HepG2 (cell line): ENCODE data around the gene SCARF1. TPM values are rescaled to one million over a fixed set of nuclear protein-coding genes. Genes with fewer than 3 reads are reported as not detected.
A peak's percentile ranks its signal among the peaks of the same experiment; 100 is the strongest.

ENCODE experiments used
- ATAC-seq: fragments of 200-7000 bp; cut with Tn5 transposase; 3 replicates; pipeline ENCODE4 v1.9.1; 2020; ENCODE audit warnings: mild to moderate bottlenecking, moderate library complexity
- BruUV-seq: library from RNA; stranded (reverse); fragments of 400-500 nt; replicated peaks from 2 replicates; lab custom pipeline; 2021; lab: Mats Ljungman, UMichigan
- CTCF ChIA-PET: fragments of 300-600 bp; formaldehyde crosslinking; extraction: SDS; loops from one replicate; lab custom pipeline; 2021; ENCODE audit warnings: low total read pairs, inconsistent platforms, low intra/inter-chr PET ratio; lab: Yijun Ruan, JAX
- POLR2A ChIA-PET: fragments of 350-600 bp; sonication (Branson Sonifier 250); formaldehyde crosslinking; loops from one replicate; lab custom pipeline; 2020; ENCODE audit warnings: antibody characterized with exemption, inconsistent platforms; lab: Yijun Ruan, JAX
- DNase-seq: peaks from one replicate; pipeline ENCODE4 v3.0.0-alpha.2; 2015; ENCODE audit warnings: low spot score
- FAIRE-seq: peaks from 3 replicates; lab custom pipeline; 2011; peaks lifted over from hg19 to GRCh38; lab: Jason Lieb, UNC
- H2AFZ ChIP-seq: one replicate; pipeline ENCODE4 v1.6.1; 2011; ENCODE audit warnings: low read length, inconsistent platforms
- H3K27ac ChIP-seq: fragments of 300-600 bp; 3 replicates; pipeline ENCODE4 v1.8.0; 2011; ENCODE audit warnings: mixed run types, mild to moderate bottlenecking, mixed read lengths, low read length, inconsistent platforms; ENCODE audit not compliant: insufficient read depth; ENCODE audit errors: extremely low read length
- H3K27me3 ChIP-seq, 2 experiments: fragments of 200-600 bp in 1 of 2; 2 replicates in 1 of 2; 3 replicates in 1 of 2; pipeline versions ENCODE4 v1.6.0 to v1.8.0; 2011; ENCODE audit warnings: low read length in 2 of 2, mild to moderate bottlenecking in 2 of 2, moderate library complexity in 2 of 2, inconsistent platforms in 1 of 2; ENCODE audit not compliant: insufficient read depth in 2 of 2, control insufficient read depth in 1 of 2
- H3K36me3 ChIP-seq, 2 experiments: fragments of 200-600 bp in 1 of 2; replicated peaks in 1 of 2; 2 replicates in 1 of 2; 3 replicates in 1 of 2; pipeline versions ENCODE4 v1.5.1 to v1.8.0; 2011; ENCODE audit warnings: low read length in 2 of 2, inconsistent platforms in 1 of 2; ENCODE audit not compliant: insufficient read depth in 2 of 2, control insufficient read depth in 1 of 2
- H3K4me1 ChIP-seq: 2 replicates; pipeline ENCODE4 v1.5.1; 2012; ENCODE audit warnings: low read length, inconsistent platforms; ENCODE audit not compliant: insufficient read depth
- H3K4me2 ChIP-seq: 2 replicates; pipeline ENCODE4 v1.6.0; 2011; ENCODE audit warnings: low read depth, low read length, inconsistent platforms
- H3K4me3 ChIP-seq, 3 experiments: fragments of 200-600 bp in 1 of 3; sonication (generic), shearing (Covaris generic) in 1 of 3; replicated peaks in 1 of 3; 2 replicates each; pipeline ENCODE4 v1.5.1; 2011 to 2016; ENCODE audit warnings: low read length in 3 of 3, inconsistent platforms in 2 of 3, low read depth in 2 of 3, mild to moderate bottlenecking in 2 of 3, control low read depth in 1 of 3, mixed read lengths in 1 of 3; ENCODE audit not compliant: insufficient read depth in 1 of 3
- H3K79me2 ChIP-seq: one replicate; pipeline ENCODE4 v1.6.1; 2011; ENCODE audit warnings: low read length, inconsistent platforms; ENCODE audit not compliant: insufficient read depth
- H3K9ac ChIP-seq: 2 replicates; pipeline ENCODE4 v1.6.0; 2011; ENCODE audit warnings: mild to moderate bottlenecking, low read depth, low read length, inconsistent platforms; ENCODE audit not compliant: insufficient read depth
- H3K9me3 ChIP-seq: 2 replicates; pipeline ENCODE4 v1.5.1; 2012; ENCODE audit warnings: mild to moderate bottlenecking, low read length
- H4K20me1 ChIP-seq: 2 replicates; pipeline ENCODE4 v1.6.0; 2011; ENCODE audit warnings: inconsistent platforms, mild to moderate bottlenecking, low read length, moderate library complexity; ENCODE audit not compliant: insufficient read depth
- ZNF543 ChIP-seq: sonication (generic); formaldehyde crosslinking; IDR thresholded peaks from 2 replicates; pipeline ENCODE4 v1.4.0; 2020; ENCODE audit warnings: mild to moderate bottlenecking, missing genetic modification reagents
- ZNF629 ChIP-seq: sonication (generic); formaldehyde crosslinking; conservative IDR thresholded peaks from 2 replicates; pipeline ENCODE4 v1.5.0; 2020; ENCODE audit warnings: missing genetic modification reagents
- WGBS: methylation state at CpG from one replicate; pipeline ENCODE4 v1.1.6; 2017; ENCODE audit warnings: low lambda C conversion rate; 5-methylcytosine and 5-hydroxymethylcytosine counted together
- in situ Hi-C: cut with HindIII; loops from 2 replicates; pipeline ENCODE4 v1.10.0; 2017; ENCODE audit warnings: low pct_unique_long_range_greater_than_20kb; ENCODE audit not compliant: extremely low pct_ligation_motif_present
- intact Hi-C: fragments of 100-400 bp; cut with micrococcal nuclease; formaldehyde crosslinking; loops from one replicate; pipeline ENCODE4 v1.10.0; 2022; ENCODE audit not compliant: unreplicated experiment
- polyA plus RNA-seq, 8 experiments: library from polyadenylated mRNA; depleted of rRNA in 3 of 8; stranded (reverse) in 7 of 8; unstranded in 1 of 8; fragments of >200 nt; fragmentation: Illumina TruSeq in 4 of 8; extraction: Trizol in 4 of 8; gene quantifications; 2 replicates each; pipeline versions ENCODE4 v1.2.1 to v1.2.3, GENCODE V29; 2011 to 2016; ENCODE audit warnings: low read depth in 4 of 8, missing spikeins in 1 of 8, mixed read lengths in 1 of 8; ENCODE audit not compliant: insufficient read depth in 1 of 8
- small RNA-seq, 3 experiments: library from RNA; depleted of rRNA; stranded (forward); fragments of <200 nt; gene quantifications; one replicate each; pipeline ENCODE3, GENCODE V24; 2012; ENCODE audit warnings: low read depth in 2 of 3, low replicate concordance in 1 of 3; ENCODE audit not compliant: insufficient read length in 3 of 3, insufficient read depth in 2 of 3
- total RNA-seq, 5 experiments: library from RNA; depleted of rRNA; stranded (reverse); fragments of >200 nt; fragmentation: Illumina TruSeq; extraction: Trizol; gene quantifications; 2 replicates each; pipeline ENCODE4 v1.2.3, GENCODE V29; 2016; ENCODE audit warnings: low read depth in 1 of 5

Gene SCARF1
- total and polyA plus RNA-seq, 2 of the 13 experiments (the other 11 are each of a cell fraction or from before 2014, with no cell fraction given) = 0.24 to 0.71 TPM

GRCh38 chr17:1584167-1584566, 61.4 kb downstream of the SCARF1 start:
- no peak for FAIRE-seq
- H3K27ac ChIP-seq = no peak overlapping the region
- H3K9ac ChIP-seq = no peak overlapping the region
- H3K9me3 ChIP-seq = no peaks in the 10 kb centered on the region
- H2AFZ ChIP-seq = no peak overlapping the region
- no peaks in the 10 kb centered on the region for H3K79me2 ChIP-seq
- no peak overlapping the region for H3K4me3 ChIP-seq
- no peaks in the 10 kb centered on the region for H4K20me1 ChIP-seq
- no TSS peak for BruUV-seq
- in situ Hi-C loops = no loop called here
- TF ChIP-seq ZNF629 = peak; percentile 84
- TF ChIP-seq ZNF543 (CRISPR knock-in tag) = no peak
- TF ChIP-seq, all 625 proteins: peak for 1
- no peak for ATAC-seq
- ChIA-PET POLR2A (no interaction called here), CTCF (no interaction called here)
- no peaks in the 10 kb centered on the region for H3K27me3 ChIP-seq
- DNase-seq = no peak
- WGBS = 92% methylated on average over 13 of the region's 14 CpGs
- H3K36me3 ChIP-seq = peaks cover 0 to 1% of the 10 kb centered on the region in 2 experiments; a peak in 2 of 5 replicates
- peaks cover 54% of the 10 kb centered on the region for H3K4me1 ChIP-seq
- no peak overlapping the region for H3K4me2 ChIP-seq
- intact Hi-C loops = no loop called here

Small RNA genes within 50 kb of the gene (small RNA-seq; reads per million reads assigned to genes)
- 0 reads per million in 3 experiments for gene RN7SL105P

Other genes starting within 250 kb of the SCARF1 start
- 256 and 504 TPM in 2 replicates for gene YWHAE, start 245.5 kb downstream of the SCARF1 start, total RNA-seq (2016; rRNA removed; fragmentation: Illumina TruSeq; extraction: Trizol)
- 249 and 335 TPM in 2 replicates for gene YWHAE, start 245.5 kb downstream of the SCARF1 start, polyA plus RNA-seq (2011; rRNA removed)
- 54.2 and 66.2 TPM in 2 replicates for gene CRK, start 189.5 kb downstream of the SCARF1 start, total RNA-seq (2016; rRNA removed; fragmentation: Illumina TruSeq; extraction: Trizol)
- 42.3 and 47.4 TPM in 2 replicates for gene CRK, start 189.5 kb downstream of the SCARF1 start, polyA plus RNA-seq (2011; rRNA removed)
- gene MYO1C, start 153.0 kb downstream of the SCARF1 start, total RNA-seq (2016; rRNA removed; fragmentation: Illumina TruSeq; extraction: Trizol) = 22.7 and 27.9 TPM in 2 replicates
- 40.8 and 59.8 TPM in 2 replicates for gene MYO1C, start 153.0 kb downstream of the SCARF1 start, polyA plus RNA-seq (2011; rRNA removed)
- 4.3 and 4.8 TPM in 2 replicates for gene INPP5K, start 129.1 kb downstream of the SCARF1 start, total RNA-seq (2016; rRNA removed; fragmentation: Illumina TruSeq; extraction: Trizol)
- 9.3 and 9.6 TPM in 2 replicates for gene INPP5K, start 129.1 kb downstream of the SCARF1 start, polyA plus RNA-seq (2011; rRNA removed)
- 14.3 and 15.5 TPM in 2 replicates for gene PITPNA, start 82.9 kb downstream of the SCARF1 start, total RNA-seq (2016; rRNA removed; fragmentation: Illumina TruSeq; extraction: Trizol)
- gene PITPNA, start 82.9 kb downstream of the SCARF1 start, polyA plus RNA-seq (2011; rRNA removed) = 20.7 and 23.7 TPM in 2 replicates
- 3.3 and 7.3 TPM in 2 replicates for gene SLC43A2, start 16.9 kb downstream of the SCARF1 start, total RNA-seq (2016; rRNA removed; fragmentation: Illumina TruSeq; extraction: Trizol)
- 20.0 and 26.7 TPM in 2 replicates for gene SLC43A2, start 16.9 kb downstream of the SCARF1 start, polyA plus RNA-seq (2011; rRNA removed)
- 4.7 and 6.6 TPM in 2 replicates for gene RILP, start 4.1 kb upstream of the SCARF1 start, total RNA-seq (2016; rRNA removed; fragmentation: Illumina TruSeq; extraction: Trizol)
- 8.1 and 9.4 TPM in 2 replicates for gene RILP, start 4.1 kb upstream of the SCARF1 start, polyA plus RNA-seq (2011; rRNA removed)
- gene PRPF8, start 39.1 kb upstream of the SCARF1 start, total RNA-seq (2016; rRNA removed; fragmentation: Illumina TruSeq; extraction: Trizol) = 112 and 318 TPM in 2 replicates
- 179 and 195 TPM in 2 replicates for gene PRPF8, start 39.1 kb upstream of the SCARF1 start, polyA plus RNA-seq (2011; rRNA removed)
- gene TLCD2, start 64.6 kb upstream of the SCARF1 start, total RNA-seq (2016; rRNA removed; fragmentation: Illumina TruSeq; extraction: Trizol) = 0.84 and 1.1 TPM in 2 replicates
- 0.90 and 1.2 TPM in 2 replicates for gene TLCD2, start 64.6 kb upstream of the SCARF1 start, polyA plus RNA-seq (2011; rRNA removed)
- 12.5 and 16.7 TPM in 2 replicates for gene WDR81, start 79.0 kb upstream of the SCARF1 start, total RNA-seq (2016; rRNA removed; fragmentation: Illumina TruSeq; extraction: Trizol)
- 9.1 and 15.1 TPM in 2 replicates for gene WDR81, start 79.0 kb upstream of the SCARF1 start, polyA plus RNA-seq (2011; rRNA removed)
- 123 and 309 TPM in 2 replicates for gene SERPINF2, start 97.1 kb upstream of the SCARF1 start, total RNA-seq (2016; rRNA removed; fragmentation: Illumina TruSeq; extraction: Trizol)
- gene SERPINF2, start 97.1 kb upstream of the SCARF1 start, polyA plus RNA-seq (2011; rRNA removed) = 548 and 871 TPM in 2 replicates
- gene SERPINF1, start 116.3 kb upstream of the SCARF1 start, total RNA-seq (2016; rRNA removed; fragmentation: Illumina TruSeq; extraction: Trizol) = 418 and 853 TPM in 2 replicates
- gene SERPINF1, start 116.3 kb upstream of the SCARF1 start, polyA plus RNA-seq (2011; rRNA removed) = 2,101 and 2,733 TPM in 2 replicates
- 9.8 and 11.3 TPM in 2 replicates for gene SMYD4, start 184.2 kb upstream of the SCARF1 start, total RNA-seq (2016; rRNA removed; fragmentation: Illumina TruSeq; extraction: Trizol)
- 7.4 and 7.9 TPM in 2 replicates for gene SMYD4, start 184.2 kb upstream of the SCARF1 start, polyA plus RNA-seq (2011; rRNA removed)
- 13.9 and 53.3 TPM in 2 replicates for gene RPA1, start 184.3 kb upstream of the SCARF1 start, total RNA-seq (2016; rRNA removed; fragmentation: Illumina TruSeq; extraction: Trizol)
- 25.6 and 37.6 TPM in 2 replicates for gene RPA1, start 184.3 kb upstream of the SCARF1 start, polyA plus RNA-seq (2011; rRNA removed)